ENCODE results near the gene ST6GALNAC4.

DNA sequence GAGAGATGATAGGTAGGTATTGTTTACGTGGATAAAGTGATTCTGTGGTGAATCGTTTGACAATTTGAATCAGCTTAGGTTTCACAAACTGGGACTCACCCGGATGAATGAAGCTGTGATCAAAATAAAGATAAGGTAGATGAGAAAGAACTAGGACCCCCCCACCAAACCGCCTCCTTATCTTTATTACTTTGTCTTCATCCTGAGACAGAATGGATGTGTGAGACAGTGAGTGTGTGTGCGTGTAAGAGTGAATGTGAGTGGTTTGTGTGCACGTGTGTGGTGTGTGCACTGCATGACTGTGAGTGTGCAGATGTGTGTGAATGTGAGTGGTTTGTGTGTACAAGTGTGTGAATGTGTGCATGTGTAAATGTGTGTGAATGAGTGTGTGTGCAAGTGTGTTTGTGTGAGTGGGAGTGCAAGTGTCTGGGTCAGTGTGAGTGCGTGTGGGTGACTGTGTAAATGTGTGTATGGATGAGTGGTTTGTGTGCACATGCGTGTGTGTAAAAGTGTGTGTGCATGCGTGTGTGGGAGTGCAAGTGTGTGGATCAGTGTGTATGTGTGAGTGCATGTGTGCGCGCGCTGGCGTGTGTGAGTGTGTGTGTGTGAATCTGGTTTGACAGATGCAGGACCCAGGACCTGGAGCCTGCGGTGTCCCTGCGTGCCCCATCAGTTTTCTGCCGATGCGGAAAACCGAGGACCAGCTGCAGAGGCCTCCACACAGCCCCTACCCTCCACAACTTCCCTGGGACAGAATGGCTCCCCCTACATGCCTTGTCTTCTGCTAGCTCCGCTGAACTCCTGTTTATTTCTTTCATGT, 51.0 kb downstream of the ST6GALNAC4 start:
- no peak for TF ChIP-seq EZH2 (IDR thresholded peaks at IDR 0.05)
- TF ChIP-seq, protein P1, sequence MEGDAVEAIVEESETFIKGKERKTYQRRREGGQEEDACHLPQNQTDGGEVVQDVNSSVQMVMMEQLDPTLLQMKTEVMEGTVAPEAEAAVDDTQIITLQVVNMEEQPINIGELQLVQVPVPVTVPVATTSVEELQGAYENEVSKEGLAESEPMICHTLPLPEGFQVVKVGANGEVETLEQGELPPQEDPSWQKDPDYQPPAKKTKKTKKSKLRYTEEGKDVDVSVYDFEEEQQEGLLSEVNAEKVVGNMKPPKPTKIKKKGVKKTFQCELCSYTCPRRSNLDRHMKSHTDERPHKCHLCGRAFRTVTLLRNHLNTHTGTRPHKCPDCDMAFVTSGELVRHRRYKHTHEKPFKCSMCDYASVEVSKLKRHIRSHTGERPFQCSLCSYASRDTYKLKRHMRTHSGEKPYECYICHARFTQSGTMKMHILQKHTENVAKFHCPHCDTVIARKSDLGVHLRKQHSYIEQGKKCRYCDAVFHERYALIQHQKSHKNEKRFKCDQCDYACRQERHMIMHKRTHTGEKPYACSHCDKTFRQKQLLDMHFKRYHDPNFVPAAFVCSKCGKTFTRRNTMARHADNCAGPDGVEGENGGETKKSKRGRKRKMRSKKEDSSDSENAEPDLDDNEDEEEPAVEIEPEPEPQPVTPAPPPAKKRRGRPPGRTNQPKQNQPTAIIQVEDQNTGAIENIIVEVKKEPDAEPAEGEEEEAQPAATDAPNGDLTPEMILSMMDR (IDR thresholded peaks at IDR 0.05), result no peak
